HepG2 (cell line): ENCODE results near the gene YWHAE. TPM values are rescaled to one million over a fixed set of nuclear protein-coding genes. Genes with fewer than 3 reads are reported as not detected.

Experiments used
- ATAC-seq: fragments of 200-7000 bp; cut with Tn5 transposase; 3 replicates; pipeline ENCODE4 v1.9.1; 2020; ENCODE audit warnings: mild to moderate bottlenecking, moderate library complexity
- BruUV-seq: library from RNA; stranded (reverse); fragments of 400-500 nt; replicated peaks from 2 replicates; lab custom pipeline; 2021; lab: Mats Ljungman, UMichigan
- CTCF ChIA-PET: fragments of 300-600 bp; formaldehyde crosslinking; extraction: SDS; loops from one replicate; lab custom pipeline; 2021; ENCODE audit warnings: low total read pairs, inconsistent platforms, low intra/inter-chr PET ratio; lab: Yijun Ruan, JAX
- POLR2A ChIA-PET: fragments of 350-600 bp; sonication (Branson Sonifier 250); formaldehyde crosslinking; loops from one replicate; lab custom pipeline; 2020; ENCODE audit warnings: antibody characterized with exemption, inconsistent platforms; lab: Yijun Ruan, JAX
- DNase-seq: peaks from one replicate; pipeline ENCODE4 v3.0.0-alpha.2; 2015; ENCODE audit warnings: low spot score
- FAIRE-seq: peaks from 3 replicates; lab custom pipeline; 2011; peaks lifted over from hg19 to GRCh38; lab: Jason Lieb, UNC
- H2AFZ ChIP-seq: one replicate; pipeline ENCODE4 v1.6.1; 2011; ENCODE audit warnings: low read length, inconsistent platforms
- H3K27ac ChIP-seq: fragments of 300-600 bp; 3 replicates; pipeline ENCODE4 v1.8.0; 2011; ENCODE audit warnings: mixed run types, mild to moderate bottlenecking, mixed read lengths, low read length, inconsistent platforms; ENCODE audit not compliant: insufficient read depth; ENCODE audit errors: extremely low read length
- H3K27me3 ChIP-seq, 2 experiments: fragments of 200-600 bp in 1 of 2; 2 replicates in 1 of 2; 3 replicates in 1 of 2; pipeline versions ENCODE4 v1.6.0 to v1.8.0; 2011; ENCODE audit warnings: low read length in 2 of 2, mild to moderate bottlenecking in 2 of 2, moderate library complexity in 2 of 2, inconsistent platforms in 1 of 2; ENCODE audit not compliant: insufficient read depth in 2 of 2, control insufficient read depth in 1 of 2
- H3K36me3 ChIP-seq, 2 experiments: fragments of 200-600 bp in 1 of 2; replicated peaks in 1 of 2; 2 replicates in 1 of 2; 3 replicates in 1 of 2; pipeline versions ENCODE4 v1.5.1 to v1.8.0; 2011; ENCODE audit warnings: low read length in 2 of 2, inconsistent platforms in 1 of 2; ENCODE audit not compliant: insufficient read depth in 2 of 2, control insufficient read depth in 1 of 2
- H3K4me1 ChIP-seq: 2 replicates; pipeline ENCODE4 v1.5.1; 2012; ENCODE audit warnings: low read length, inconsistent platforms; ENCODE audit not compliant: insufficient read depth
- H3K4me2 ChIP-seq: 2 replicates; pipeline ENCODE4 v1.6.0; 2011; ENCODE audit warnings: low read depth, low read length, inconsistent platforms
- H3K4me3 ChIP-seq, 3 experiments: fragments of 200-600 bp in 1 of 3; sonication (generic), shearing (Covaris generic) in 1 of 3; replicated peaks in 1 of 3; 2 replicates each; pipeline ENCODE4 v1.5.1; 2011 to 2016; ENCODE audit warnings: low read length in 3 of 3, inconsistent platforms in 2 of 3, low read depth in 2 of 3, mild to moderate bottlenecking in 2 of 3, control low read depth in 1 of 3, mixed read lengths in 1 of 3; ENCODE audit not compliant: insufficient read depth in 1 of 3
- H3K79me2 ChIP-seq: one replicate; pipeline ENCODE4 v1.6.1; 2011; ENCODE audit warnings: low read length, inconsistent platforms; ENCODE audit not compliant: insufficient read depth
- H3K9ac ChIP-seq: 2 replicates; pipeline ENCODE4 v1.6.0; 2011; ENCODE audit warnings: mild to moderate bottlenecking, low read depth, low read length, inconsistent platforms; ENCODE audit not compliant: insufficient read depth
- H3K9me3 ChIP-seq: 2 replicates; pipeline ENCODE4 v1.5.1; 2012; ENCODE audit warnings: mild to moderate bottlenecking, low read length
- H4K20me1 ChIP-seq: 2 replicates; pipeline ENCODE4 v1.6.0; 2011; ENCODE audit warnings: inconsistent platforms, mild to moderate bottlenecking, low read length, moderate library complexity; ENCODE audit not compliant: insufficient read depth
- AGO2 ChIP-seq: fragments of 200-400 bp; formaldehyde crosslinking; optimal IDR thresholded peaks from 2 replicates; pipeline ENCODE3; 2017; ENCODE audit warnings: mild to moderate bottlenecking, low read depth, low read length, moderate library complexity
- ATF7 ChIP-seq, 2 experiments: fragments of 450-650 bp in 1 of 2; sonication (generic) in 1 of 2; formaldehyde crosslinking in 1 of 2; IDR thresholded peaks; 2 replicates each; pipeline versions ENCODE4 v1.4.0 to v1.6.1; 2016 to 2020; ENCODE audit warnings: antibody characterized with exemption in 1 of 2, mild to moderate bottlenecking in 1 of 2, missing genetic modification reagents in 1 of 2
- ZNF343 ChIP-seq: sonication (generic); formaldehyde crosslinking; IDR thresholded peaks from 2 replicates; pipeline ENCODE4 v1.4.0; 2020; ENCODE audit warnings: mild to moderate bottlenecking, missing genetic modification reagents
- WGBS: methylation state at CpG from one replicate; pipeline ENCODE4 v1.1.6; 2017; ENCODE audit warnings: low lambda C conversion rate; 5-methylcytosine and 5-hydroxymethylcytosine counted together
- in situ Hi-C: cut with HindIII; loops from 2 replicates; pipeline ENCODE4 v1.10.0; 2017; ENCODE audit warnings: low pct_unique_long_range_greater_than_20kb; ENCODE audit not compliant: extremely low pct_ligation_motif_present
- intact Hi-C: fragments of 100-400 bp; cut with micrococcal nuclease; formaldehyde crosslinking; loops from one replicate; pipeline ENCODE4 v1.10.0; 2022; ENCODE audit not compliant: unreplicated experiment
- polyA plus RNA-seq, 8 experiments: library from polyadenylated mRNA; depleted of rRNA in 3 of 8; stranded (reverse) in 7 of 8; unstranded in 1 of 8; fragments of >200 nt; fragmentation: Illumina TruSeq in 4 of 8; extraction: Trizol in 4 of 8; gene quantifications; 2 replicates each; pipeline versions ENCODE4 v1.2.1 to v1.2.3, GENCODE V29; 2011 to 2016; ENCODE audit warnings: low read depth in 4 of 8, missing spikeins in 1 of 8, mixed read lengths in 1 of 8; ENCODE audit not compliant: insufficient read depth in 1 of 8
- total RNA-seq, 5 experiments: library from RNA; depleted of rRNA; stranded (reverse); fragments of >200 nt; fragmentation: Illumina TruSeq; extraction: Trizol; gene quantifications; 2 replicates each; pipeline ENCODE4 v1.2.3, GENCODE V29; 2016; ENCODE audit warnings: low read depth in 1 of 5
- TF ChIP-seq, protein P1 (sequence below): sonication (generic); formaldehyde crosslinking; IDR thresholded peaks from 2 replicates; pipeline ENCODE4 v1.4.0; 2020; ENCODE audit warnings: mild to moderate bottlenecking, missing genetic modification reagents
- TF ChIP-seq, protein P2 (sequence below): sonication (generic); formaldehyde crosslinking; IDR thresholded peaks from 2 replicates; pipeline ENCODE4 v1.4.0; 2020; ENCODE audit warnings: low read depth, mild to moderate bottlenecking, missing genetic modification reagents
- TF ChIP-seq, protein P3 (sequence below): sonication (generic); formaldehyde crosslinking; IDR thresholded peaks from 2 replicates; pipeline ENCODE4 v1.4.0; 2020; ENCODE audit warnings: mild to moderate bottlenecking, missing genetic modification reagents, borderline replicate concordance
- TF ChIP-seq, protein P4 (sequence below): sonication (generic); formaldehyde crosslinking; IDR thresholded peaks from 2 replicates; pipeline ENCODE4 v1.4.0; 2020; ENCODE audit warnings: missing genetic modification reagents, mild to moderate bottlenecking, borderline replicate concordance

The YWHAE gene
- total and polyA plus RNA-seq, 2 of the 13 experiments (the other 11 are each of a cell fraction or from before 2014, with no cell fraction given): 256 to 335 TPM

DNA sequence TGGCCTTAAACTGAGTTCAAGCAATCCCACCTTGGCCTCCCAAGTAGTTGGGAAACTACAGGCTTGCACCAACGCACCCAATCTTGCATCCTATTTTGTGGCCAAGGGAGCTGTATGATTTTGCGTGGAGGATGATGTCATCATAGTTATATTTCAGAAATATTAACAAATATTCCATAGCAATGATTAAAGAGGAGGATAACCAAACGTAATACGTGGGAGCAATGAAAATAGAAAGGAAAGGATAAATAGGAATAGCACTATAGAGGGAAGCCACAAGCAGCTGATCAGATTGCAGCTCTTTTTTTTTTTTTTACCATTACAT is 2.2 kb upstream of the YWHAE start:
- H3K9me3 ChIP-seq: no peaks in the 10 kb centered on the region
- in situ Hi-C loops: no loop called here
- no peak overlapping the region; the same call in 1 of the 2 replicates for H3K4me2 ChIP-seq
- WGBS: 68% methylated on average over 4 of the region's 4 CpGs
- H3K27me3 ChIP-seq: no peaks in the 10 kb centered on the region; a peak in 2 of 5 replicates
- POLR2A ChIA-PET: interaction anchor here (1.3 kb wide), 1 partner anchor 9 kb away, joined by 4 read pairs; no protein-coding TSS in a partner anchor
- no TSS peak for BruUV-seq
- TF ChIP-seq ATF7 (IDR thresholded peaks at IDR 0.05) (peak; percentile 94), ATF7 (CRISPR knock-in tag; IDR thresholded peaks at IDR 0.05) (no peak)
- TF ChIP-seq, protein P1, sequence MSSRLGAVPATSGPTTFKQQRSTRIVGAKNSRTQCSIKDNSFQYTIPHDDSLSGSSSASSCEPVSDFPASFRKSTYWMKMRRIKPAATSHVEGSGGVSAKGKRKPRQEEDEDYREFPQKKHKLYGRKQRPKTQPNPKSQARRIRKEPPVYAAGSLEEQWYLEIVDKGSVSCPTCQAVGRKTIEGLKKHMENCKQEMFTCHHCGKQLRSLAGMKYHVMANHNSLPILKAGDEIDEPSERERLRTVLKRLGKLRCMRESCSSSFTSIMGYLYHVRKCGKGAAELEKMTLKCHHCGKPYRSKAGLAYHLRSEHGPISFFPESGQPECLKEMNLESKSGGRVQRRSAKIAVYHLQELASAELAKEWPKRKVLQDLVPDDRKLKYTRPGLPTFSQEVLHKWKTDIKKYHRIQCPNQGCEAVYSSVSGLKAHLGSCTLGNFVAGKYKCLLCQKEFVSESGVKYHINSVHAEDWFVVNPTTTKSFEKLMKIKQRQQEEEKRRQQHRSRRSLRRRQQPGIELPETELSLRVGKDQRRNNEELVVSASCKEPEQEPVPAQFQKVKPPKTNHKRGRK (CRISPR knock-in tag): no peak
- intact Hi-C loops: no loop called here
- peaks cover 58% of the 10 kb centered on the region for H3K4me1 ChIP-seq
- no peak for ATAC-seq
- peaks cover 28% of the 10 kb centered on the region for H3K79me2 ChIP-seq
- no peak overlapping the region for H3K4me3 ChIP-seq
- no peak overlapping the region for H3K27ac ChIP-seq
- H2AFZ ChIP-seq: no peak overlapping the region
- DNase-seq: no peak
- no peak overlapping the region for H3K9ac ChIP-seq
- no peak for FAIRE-seq
- CTCF ChIA-PET: no interaction called here
- peaks cover 20% of the 10 kb centered on the region for H4K20me1 ChIP-seq
- H3K36me3 ChIP-seq: 0 out of 5 replicates have a peak, but pooled peaks cover 0 to 1% of the 10 kb centered on the region in 2 experiments

DNA sequence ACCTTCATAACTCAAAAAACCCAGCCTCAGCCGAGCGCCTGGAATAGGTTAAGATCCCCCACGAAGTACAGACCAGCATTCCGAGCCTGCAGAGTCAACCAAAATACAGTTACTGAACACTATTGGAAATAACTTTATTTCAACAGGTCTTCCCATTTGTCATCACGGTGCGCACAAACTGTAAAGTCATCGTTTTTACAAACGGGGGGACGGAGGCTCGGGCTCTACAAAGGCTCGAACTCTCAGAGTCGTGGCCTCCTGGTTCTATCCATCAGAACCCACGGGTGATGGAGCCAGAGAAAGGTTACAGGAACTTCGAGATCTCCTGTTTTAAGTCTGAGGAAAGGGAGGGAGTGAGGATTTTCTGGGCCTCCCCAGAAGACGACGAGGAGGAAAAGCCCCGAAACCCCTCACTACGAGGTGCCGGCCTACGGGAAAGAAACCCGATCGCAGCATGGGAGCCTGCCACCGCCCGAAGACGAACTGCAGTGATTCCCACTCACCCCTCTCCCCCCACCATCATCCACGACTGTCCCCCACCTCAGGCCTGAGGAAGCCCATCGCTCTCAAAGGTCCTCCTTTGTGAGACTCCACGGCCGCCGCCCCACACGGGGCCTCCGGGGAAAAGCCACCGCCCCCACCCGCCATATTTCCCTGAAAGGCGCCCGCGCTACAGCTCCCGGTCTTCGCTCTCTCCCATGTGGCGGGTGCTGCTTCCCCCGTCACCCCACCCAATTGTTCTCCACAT is 917 bp downstream of the YWHAE start:
- Histone ChIP-seq H3K9ac (peak overlapping the region; percentile 87), H3K27me3 (no peaks in the 10 kb centered on the region; a peak in 2 of 5 replicates), H3K4me2 (peak overlapping the region; percentile 72), H3K4me1 (peaks cover 59% of the 10 kb centered on the region), H4K20me1 (peaks cover 48% of the 10 kb centered on the region), H3K9me3 (no peaks in the 10 kb centered on the region), H3K4me3 (peak overlapping the region; percentile 88 to 100 (median 90)), H2AFZ (no peak overlapping the region), H3K36me3 (peaks cover 3 to 5% of the 10 kb centered on the region in 2 experiments; a peak in 2 of 5 replicates), H3K79me2 (peaks cover 59% of the 10 kb centered on the region), H3K27ac (peak overlapping the region; percentile 98)
- CTCF ChIA-PET: no interaction called here
- POLR2A ChIA-PET: interaction anchor here (1.2 to 2.1 kb wide), 7 partner anchors 8 to 117 kb away, joined by 3 to 12 read pairs (median 5); partner anchors contain the start of gene INPP5K
- intact Hi-C loops: no loop called here
- no peak for FAIRE-seq
- no TSS peak for BruUV-seq
- ATAC-seq: peak; percentile 43
- in situ Hi-C loops: no loop called here
- DNase-seq: no peak
- under 1% methylated on average over 23 of the region's 41 CpGs for WGBS
- TF ChIP-seq, protein P2, sequence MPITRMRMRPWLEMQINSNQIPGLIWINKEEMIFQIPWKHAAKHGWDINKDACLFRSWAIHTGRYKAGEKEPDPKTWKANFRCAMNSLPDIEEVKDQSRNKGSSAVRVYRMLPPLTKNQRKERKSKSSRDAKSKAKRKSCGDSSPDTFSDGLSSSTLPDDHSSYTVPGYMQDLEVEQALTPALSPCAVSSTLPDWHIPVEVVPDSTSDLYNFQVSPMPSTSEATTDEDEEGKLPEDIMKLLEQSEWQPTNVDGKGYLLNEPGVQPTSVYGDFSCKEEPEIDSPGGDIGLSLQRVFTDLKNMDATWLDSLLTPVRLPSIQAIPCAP (CRISPR knock-in tag): no peak
- TF ChIP-seq ZNF343 (no peak), AGO2 (peak; percentile 81)
- TF ChIP-seq, protein P3, sequence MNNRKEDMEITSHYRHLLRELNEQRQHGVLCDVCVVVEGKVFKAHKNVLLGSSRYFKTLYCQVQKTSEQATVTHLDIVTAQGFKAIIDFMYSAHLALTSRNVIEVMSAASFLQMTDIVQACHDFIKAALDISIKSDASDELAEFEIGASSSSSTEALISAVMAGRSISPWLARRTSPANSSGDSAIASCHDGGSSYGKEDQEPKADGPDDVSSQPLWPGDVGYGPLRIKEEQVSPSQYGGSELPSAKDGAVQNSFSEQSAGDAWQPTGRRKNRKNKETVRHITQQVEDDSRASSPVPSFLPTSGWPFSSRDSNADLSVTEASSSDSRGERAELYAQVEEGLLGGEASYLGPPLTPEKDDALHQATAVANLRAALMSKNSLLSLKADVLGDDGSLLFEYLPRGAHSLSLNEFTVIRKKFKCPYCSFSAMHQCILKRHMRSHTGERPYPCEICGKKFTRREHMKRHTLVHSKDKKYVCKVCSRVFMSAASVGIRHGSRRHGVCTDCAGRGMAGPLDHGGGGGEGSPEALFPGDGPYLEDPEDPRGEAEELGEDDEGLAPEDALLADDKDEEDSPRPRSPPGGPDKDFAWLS (CRISPR knock-in tag): no peak
- TF ChIP-seq, protein P4, sequence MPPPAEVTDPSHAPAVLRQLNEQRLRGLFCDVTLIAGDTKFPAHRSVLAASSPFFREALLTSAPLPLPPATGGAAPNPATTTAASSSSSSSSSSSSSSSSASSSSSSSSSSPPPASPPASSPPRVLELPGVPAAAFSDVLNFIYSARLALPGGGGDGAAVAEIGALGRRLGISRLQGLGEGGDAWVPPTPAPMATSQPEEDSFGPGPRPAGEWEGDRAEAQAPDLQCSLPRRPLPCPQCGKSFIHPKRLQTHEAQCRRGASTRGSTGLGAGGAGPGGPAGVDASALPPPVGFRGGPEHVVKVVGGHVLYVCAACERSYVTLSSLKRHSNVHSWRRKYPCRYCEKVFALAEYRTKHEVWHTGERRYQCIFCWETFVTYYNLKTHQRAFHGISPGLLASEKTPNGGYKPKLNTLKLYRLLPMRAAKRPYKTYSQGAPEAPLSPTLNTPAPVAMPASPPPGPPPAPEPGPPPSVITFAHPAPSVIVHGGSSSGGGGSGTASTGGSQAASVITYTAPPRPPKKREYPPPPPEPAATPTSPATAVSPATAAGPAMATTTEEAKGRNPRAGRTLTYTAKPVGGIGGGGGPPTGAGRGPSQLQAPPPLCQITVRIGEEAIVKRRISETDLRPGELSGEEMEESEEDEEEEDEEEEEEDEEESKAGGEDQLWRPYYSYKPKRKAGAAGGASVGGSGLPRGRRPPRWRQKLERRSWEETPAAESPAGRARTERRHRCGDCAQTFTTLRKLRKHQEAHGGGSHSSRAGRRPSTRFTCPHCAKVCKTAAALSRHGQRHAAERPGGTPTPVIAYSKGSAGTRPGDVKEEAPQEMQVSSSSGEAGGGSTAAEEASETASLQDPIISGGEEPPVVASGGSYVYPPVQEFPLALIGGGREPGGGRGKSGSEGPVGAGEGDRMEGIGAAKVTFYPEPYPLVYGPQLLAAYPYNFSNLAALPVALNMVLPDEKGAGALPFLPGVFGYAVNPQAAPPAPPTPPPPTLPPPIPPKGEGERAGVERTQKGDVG (CRISPR knock-in tag): no peak
